Activated CD8-positive, alpha-beta memory T cell treated with anti-CD3 and anti-CD28 coated beads, Interleukin-2, amount 50 U/mL, for 4 hours (primary cell): ENCODE measurements around the gene ROBO1.

Source experiments
- DNase-seq: peaks from one replicate; pipeline ENCODE4 v3.0.0-alpha.2; 2020

Gene ROBO1

GRCh38 chr3:78588906-78589621 lies 1178.7 kb downstream of the ROBO1 start:
- no peak for DNase-seq

- no peak for DNase-seq
Observed at GRCh38 chr3:78580681-78581080, 1187.1 kb downstream of the ROBO1 start.

- no peak for DNase-seq
Observed at GRCh38 chr3:78571486-78571885, 1196.3 kb downstream of the ROBO1 start.

GRCh38 chr3:78570496-78570895 lies 1197.3 kb downstream of the ROBO1 start:
- DNase-seq = no peak

- DNase-seq = no peak
Observed at GRCh38 chr3:78569804-78570203, 1198.0 kb downstream of the ROBO1 start.

GRCh38 chr3:78565712-78566111 lies 1202.1 kb downstream of the ROBO1 start:
- no peak for DNase-seq

- no peak for DNase-seq
Observed at GRCh38 chr3:78562328-78562727, 1205.5 kb downstream of the ROBO1 start.
